Stimulated activated CD4-positive, alpha-beta T cell treated with anti-CD3 and anti-CD28 coated beads, Interleukin-1b, Interleukin-23, amount 100 ng/mL, for 24 hours (primary cell): Measurements from ENCODE around the gene DAND5.

Experiments used
- DNase-seq, 4 experiments: peaks; one replicate each; pipeline ENCODE4 v3.0.0-alpha.2; 2020; ENCODE audit warnings: low read depth in 4 of 4, low spot score in 1 of 4

The DAND5 gene

DNA sequence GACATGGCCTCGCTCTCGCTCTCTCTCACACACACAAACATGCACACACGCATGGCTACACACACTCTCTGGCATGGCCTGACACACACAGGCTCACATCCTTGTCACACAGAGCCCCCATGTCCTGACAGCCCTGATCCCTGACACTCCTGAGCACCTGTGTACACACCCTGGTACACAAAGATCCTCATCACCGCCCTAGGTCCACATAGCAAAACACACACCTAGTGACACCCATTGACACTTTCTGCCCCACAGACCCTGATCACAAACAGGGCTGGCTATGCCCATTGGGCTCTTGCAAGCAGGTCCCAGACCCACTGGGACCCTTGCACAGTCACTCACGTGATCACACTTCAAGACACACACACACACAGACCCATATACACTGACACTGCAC lies 21.9 kb downstream of the DAND5 start:
- no peak for DNase-seq

DNA sequence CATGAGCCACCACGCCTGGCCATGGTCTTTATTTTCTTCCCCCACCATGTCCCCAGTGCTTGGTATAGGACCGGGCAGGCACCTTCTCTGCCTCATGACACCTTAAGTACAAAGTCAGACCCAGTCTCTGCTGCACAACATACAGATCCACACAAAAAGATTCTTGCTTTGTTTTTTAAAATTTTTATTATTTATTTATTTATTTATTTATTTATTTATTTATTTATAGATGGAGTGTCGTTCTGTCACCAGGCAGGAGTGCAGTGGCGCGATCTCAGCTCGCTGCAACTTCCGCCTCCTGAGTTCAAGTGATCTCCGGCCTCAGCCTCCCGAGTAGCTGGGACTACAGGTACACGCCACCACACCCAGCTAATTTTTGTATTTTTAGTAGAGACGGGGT lies 23.4 kb downstream of the DAND5 start:
- DNase-seq = no peak

DNA sequence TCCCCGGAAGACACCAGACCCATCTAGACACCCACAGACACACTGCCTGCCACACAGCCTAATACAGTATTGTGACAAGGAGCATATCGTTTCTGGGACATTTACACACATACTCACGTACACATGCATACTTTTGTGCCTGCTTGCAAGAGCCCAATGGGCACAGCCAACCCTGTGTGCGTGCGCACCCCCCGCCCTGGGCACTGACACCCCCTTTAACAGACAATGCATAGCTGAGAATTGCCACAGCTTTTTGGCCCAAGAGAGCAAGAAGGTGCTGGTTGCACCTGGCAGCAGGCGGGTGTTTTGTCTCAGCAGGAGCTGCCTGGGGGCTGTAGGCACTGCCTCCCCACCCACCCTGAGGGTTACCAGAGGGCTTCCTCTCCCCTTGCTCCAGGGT lies 24.2 kb downstream of the DAND5 start:
- DNase-seq = no peak

DNA sequence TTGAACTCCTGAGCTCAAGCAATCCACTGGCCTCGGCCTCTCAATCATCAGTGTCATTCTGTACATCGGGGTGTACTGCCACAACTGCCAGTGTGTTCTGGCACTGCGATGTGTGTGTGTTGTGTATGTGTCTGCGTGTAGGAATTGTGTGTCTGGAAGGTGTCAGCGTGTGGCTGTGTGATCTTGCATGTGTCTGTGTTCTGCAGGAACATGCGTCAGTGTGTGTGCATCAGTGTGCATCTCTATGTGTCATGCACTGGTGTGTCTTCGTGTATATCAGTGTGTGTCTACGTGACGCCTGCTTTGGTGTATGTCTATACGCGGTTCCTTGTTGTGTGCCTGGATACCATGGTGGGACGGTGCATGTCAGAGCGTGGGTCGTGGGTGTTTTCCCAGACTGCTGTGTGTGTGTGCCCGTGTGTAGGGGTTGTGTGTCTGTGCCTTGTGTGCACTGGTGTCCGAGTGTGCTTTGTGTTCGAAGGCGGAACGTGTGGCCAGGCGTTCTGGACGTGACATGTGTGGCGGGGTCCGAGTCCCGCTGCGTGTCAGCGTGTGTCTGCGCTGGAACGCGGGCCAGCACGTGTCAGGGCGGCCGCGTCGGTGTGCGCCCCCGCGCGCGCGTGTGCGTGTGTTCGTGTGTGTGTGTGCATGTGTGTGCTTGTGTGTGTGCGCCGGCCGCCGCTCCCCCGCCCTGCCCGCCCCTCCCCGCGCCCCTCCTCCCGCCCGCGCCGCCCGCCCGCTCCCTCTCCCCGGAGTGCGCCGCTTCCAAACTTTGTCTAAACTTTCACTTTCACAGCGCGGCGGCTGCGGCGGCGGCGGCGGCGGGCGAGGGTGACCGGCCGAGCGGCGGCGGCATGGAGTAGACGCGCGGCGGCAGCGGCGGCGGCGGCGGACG lies 25.6 kb downstream of the DAND5 start, which contains the start of gene NFIX:
NFIX (plus strand) TSS at position 775 of the 895 bp plus-strand sequence. CDS start 363 bp downstream, outside the sequence.
- peak; percentile 33 to 47 (median 38) for DNase-seq

DNA sequence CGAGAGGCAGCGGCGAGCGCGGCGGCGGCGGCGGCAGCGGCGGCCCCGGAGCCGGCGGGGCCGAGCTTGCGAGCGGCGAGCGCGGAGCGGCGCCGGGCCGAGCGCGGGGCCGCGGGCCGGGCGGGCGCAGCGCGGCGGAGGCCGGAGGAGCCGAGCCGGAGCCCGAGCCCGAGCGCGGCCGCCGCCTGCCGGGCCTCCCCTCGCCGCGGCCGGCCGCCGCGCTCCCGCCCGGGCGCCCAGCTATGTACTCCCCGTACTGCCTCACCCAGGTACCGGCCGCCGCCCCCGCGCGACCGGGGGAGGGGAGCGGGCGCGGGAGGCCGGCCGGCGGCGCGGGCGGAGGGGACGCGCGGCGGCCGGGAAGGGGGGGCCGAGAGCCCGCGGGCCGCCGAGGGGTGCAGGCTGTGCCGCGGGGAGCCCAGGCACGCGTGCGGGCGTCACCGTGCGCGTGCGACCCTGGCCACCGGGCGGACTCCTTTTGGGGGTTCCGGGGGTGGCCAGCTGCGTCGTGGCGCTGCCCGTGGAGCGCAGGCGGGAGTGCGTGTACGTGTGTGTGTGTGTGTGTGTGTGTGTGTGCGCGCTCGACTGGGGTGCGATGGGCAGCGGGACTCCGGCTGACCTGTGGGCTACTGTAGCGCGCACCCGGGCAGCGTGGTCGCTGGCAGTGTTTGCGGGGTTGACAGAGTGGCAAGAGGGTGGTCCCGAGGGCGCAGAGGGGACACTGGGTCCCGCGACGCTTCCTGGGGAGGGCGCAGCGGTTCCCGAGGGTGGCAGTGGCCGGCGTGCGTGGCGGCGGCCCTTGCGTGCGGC lies 26.4 kb downstream of the DAND5 start:
- no peak for DNase-seq

DNA sequence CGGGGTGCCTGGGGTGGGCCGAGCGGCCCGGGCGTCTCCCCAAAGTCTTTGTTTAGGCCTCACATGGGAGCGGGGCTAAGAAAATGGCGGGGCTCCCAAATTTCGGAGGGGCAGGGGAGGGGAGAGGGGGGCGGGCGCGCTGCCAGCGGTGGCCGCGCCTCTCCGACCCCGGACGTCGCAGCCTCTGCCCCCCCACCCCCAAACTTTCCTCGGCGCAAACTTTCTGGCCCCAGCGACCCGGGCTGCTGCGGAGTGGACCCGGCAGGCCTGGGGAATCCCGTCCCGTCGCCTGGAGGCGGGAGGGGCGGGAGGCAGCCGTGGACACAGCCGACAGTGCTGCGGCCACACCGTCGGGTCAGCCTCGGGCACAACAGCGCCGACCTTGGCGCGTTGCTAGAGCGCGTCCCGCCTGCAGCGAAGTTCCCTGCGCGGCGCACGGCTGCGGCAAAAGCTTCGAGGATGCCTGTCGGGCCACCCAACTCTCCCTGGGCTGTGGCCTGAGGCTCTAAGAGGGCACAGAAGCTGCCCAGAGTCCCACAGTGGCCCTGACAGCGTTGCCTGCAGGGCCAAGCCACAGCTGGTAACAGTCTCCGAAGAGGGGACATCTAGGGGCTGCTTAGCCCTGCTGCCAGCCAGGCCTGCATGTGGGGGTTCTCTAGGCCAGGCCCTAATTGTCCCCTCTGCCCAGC lies 27.2 kb downstream of the DAND5 start:
- no peak for DNase-seq

DNA sequence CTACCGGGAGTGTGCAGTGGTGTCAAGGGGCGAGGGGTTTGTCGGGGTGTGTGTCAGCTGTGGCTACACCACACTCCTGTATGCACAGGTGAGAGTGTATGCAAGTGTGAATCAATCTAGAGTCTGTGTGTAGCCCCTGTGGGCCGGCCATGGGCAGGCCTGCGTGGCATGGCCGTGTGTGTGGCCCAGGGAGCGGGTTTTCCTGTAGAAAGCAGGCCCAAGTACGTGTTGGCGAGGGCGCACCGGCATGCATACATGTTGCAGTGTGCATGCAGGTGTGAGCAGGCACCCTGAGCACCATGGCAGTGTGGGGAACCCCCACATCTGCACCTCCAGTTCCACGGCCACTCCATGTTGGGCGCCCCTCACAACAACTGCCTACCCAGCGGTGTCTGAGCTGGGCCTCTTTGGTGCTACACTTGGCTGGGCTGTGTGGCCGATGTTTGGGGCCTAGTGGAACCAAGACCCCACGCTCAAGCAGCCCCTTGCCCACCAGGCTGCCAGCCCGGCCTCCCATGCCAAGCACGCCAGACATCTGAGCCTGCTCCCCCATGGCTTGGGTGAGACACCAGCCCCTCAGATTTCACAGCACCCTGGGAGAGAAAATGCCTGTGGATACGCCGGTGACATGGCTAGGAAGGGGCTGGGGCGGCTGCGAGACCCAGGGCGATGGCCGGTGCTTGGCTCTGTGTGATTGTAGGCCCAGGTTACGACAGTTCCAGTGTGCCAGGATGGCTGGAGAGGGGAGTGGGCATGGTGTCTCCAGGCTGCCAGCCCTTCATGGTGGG lies 28.0 kb downstream of the DAND5 start:
- DNase-seq = no peak

DNA sequence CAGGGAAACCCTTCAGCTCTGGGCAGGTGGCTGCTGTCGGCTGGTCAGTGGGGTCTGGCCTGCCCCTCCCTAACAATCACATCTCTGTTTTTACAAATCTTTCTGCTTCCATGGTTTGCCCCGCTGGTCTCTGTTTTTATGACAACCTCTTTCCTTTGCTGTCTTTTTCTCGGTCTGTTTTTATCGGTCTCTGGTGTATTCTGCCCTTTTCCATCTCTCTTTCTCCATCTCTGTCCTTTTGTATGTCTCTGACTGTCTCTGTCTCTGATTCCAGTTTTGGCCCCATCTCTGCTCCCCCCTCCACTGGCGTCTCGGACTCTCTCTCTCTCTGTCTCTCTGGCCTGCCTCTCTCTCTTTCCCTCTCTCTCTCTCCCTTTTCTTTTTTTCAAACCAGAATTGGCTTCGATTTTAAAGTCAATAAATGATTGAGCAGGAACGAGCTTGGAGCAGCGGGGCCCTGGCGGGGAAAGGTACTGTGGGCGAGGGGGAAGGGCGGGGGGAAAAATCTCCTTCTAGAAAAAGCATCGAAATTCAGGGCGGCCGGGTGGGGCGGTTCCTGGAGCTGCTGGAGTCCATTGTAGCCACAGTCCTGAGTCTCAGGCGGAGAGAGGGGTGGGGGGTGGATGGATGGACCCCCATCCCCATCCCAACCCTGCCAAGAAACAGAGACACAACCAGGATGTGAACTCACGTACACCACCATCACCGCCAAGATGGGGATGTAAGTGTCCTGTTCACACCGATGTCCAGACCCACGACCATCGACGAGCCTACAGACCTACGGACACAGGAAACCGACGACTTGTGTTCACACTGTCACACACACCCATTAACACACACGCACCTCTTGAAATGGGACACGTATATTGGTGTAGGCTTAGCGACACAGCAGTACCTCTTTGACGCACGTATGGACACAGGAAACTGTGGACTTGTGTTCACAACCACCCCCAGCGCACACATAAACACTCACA lies 28.9 kb downstream of the DAND5 start:
- DNase-seq = no peak

DNA sequence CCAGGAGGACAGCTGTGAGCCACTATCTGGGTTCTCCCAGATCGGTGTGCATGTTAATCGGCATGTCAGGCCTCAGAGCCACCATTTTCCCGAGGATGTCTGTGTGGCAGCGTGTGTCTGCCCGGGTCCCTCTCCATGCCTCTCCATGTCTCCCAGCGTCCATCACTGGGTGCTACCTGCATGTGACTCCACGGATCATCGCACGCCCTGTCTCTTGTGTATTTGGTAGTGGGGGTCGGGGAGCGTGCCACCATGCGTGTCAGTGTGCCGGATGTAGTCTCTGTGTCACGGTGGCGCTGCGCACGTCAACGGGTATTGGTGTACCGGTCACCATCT lies 31.8 kb downstream of the DAND5 start:
- no peak for DNase-seq

DNA sequence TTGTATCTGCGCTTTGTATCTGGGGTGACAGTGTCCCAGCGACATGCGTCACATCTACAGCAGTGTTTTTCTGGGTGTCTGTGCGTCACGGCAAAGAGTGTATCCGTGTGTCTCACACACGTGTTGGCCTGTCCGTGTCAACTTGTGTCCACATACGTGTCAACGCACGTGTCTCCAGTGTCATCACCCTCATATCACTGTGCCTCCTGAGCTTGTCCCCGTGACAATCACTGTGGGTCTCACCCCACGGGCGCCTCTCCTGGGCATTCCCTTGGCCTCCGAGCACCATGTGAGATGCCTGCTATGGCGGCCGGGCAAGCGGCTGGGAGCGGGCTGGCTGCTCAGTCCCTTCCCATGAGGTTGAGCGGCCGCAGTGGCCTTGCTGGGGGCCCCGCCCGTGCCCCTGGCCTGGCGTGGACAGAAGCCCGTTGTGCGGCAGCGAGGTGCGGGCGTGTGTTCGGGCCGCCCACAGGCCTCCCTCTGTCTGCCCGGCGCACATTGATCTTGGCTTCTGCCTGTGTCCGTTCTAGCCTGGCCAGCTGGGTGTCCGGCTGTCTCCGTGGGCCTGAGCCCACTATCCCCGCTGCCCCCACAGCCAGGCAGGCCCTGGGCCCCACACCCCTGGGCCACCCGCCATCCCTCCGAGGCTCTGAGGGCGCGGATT lies 32.3 kb downstream of the DAND5 start:
- no peak for DNase-seq

DNA sequence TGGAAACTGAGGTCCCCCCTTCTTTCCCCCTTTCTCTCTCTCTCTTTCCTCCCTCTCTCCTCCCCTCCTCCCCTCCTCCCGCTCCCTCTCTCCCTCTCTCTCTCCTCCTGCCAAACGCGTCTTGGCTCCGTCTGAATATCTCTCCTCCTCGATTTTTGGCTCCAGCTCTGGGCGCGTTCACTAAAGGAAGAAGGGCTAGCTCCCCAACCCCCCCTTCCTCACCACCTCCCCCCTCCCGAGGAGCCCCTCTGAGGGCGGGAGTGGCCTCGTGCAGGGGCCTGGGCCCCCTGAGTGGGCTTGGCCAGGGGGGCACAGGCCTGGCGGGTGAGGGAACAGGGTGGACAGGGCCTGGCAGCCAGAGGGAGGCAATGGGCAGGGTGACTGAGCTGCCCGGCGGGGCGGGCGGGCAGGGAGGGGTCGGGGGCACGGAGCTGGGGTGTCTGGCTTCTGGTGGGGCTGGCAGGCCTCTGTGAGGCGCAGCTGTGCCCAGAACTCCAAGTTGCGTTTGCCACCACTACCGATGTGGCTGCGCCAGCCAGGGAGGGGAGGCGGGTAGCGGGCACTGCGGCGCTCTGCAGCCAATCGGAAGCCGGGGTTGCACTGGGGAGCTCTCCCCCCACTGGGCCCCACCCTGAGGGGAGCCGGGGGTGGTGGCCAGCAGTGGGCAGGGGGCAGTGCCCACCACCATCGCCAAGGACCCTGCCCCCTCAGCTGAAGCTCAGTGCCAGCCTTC lies 33.0 kb downstream of the DAND5 start:
- no peak for DNase-seq

DNA sequence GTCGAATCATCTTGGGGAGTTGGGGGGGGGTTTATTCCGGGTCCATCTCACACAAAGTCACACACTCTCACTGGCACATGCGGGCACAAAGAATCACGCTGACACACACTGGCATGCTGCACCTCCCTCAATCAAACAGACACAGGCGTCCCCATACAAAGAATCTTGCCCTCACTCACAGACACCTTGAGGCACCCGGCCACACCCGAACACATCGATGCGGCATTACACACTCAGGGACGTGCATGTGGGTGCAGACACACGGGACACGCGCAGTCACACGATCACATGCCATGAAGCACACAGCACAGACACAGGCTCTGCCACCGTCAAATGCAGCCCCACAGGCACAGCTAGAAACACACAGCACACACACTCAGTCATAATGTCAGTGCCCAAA lies 33.7 kb downstream of the DAND5 start:
- no peak for DNase-seq

DNA sequence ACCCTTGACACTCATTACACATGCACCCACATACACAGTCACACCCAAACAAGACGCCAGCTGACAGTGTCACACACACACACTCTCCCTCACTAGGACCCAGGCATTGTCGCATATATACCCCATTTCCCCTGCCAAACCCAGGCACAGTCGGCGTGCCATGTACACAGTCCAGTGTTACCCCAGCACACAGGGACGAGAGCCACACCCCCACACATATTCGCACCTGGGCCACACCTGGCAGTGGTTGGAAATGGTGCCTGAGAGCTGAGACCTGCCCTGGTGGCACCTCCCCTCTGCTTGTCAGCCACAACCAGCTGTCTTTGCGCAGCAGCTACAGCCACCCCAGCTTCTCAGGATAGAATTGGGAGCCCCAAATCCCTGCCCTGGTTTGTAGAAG lies 34.9 kb downstream of the DAND5 start:
- no peak for DNase-seq

DNA sequence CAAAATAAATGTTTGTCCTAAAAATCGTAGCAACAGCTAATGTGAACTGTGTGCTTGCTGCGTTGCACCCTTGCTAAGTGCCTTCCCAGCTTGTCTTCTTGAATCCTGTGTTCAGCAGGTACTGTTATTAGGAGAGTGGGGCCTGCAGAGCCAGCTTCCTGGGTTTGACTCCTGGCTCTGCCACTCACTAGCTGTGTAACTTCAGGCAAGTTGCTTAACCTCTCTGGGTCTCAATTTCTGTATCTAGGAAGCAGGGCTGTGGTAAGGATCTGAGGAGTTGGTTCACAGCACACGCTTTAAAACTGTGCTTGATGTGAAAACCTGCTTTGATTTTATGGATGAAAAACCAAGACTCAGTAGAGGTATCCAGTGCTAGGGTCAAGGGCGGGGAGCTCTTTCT lies 35.9 kb downstream of the DAND5 start:
- no peak for DNase-seq

DNA sequence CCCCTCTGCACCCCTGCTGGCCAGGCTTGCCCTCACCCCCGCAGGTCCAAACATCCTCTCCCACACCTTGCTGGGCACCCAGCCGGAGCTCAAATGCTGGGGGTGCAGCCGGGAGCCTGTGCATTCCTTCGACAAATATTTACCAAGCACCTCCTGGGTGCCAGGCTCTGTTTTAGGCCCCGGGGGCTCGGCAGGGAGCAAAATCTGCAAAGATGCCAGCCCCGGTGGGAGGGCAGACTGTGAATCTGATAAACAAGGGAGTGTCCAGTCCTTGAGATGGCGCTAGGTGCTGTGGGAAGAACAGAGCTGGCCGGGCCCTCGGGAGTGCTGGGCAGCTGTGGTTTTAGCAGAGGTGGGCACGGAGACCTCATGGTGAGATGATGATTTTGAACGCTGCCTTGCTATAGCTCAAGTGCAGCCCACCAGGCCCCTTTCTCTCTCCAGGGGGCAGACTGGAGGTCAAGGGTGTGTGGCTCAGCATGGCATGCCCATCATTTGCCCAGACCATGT lies 36.5 kb downstream of the DAND5 start:
- DNase-seq = no peak

DNA sequence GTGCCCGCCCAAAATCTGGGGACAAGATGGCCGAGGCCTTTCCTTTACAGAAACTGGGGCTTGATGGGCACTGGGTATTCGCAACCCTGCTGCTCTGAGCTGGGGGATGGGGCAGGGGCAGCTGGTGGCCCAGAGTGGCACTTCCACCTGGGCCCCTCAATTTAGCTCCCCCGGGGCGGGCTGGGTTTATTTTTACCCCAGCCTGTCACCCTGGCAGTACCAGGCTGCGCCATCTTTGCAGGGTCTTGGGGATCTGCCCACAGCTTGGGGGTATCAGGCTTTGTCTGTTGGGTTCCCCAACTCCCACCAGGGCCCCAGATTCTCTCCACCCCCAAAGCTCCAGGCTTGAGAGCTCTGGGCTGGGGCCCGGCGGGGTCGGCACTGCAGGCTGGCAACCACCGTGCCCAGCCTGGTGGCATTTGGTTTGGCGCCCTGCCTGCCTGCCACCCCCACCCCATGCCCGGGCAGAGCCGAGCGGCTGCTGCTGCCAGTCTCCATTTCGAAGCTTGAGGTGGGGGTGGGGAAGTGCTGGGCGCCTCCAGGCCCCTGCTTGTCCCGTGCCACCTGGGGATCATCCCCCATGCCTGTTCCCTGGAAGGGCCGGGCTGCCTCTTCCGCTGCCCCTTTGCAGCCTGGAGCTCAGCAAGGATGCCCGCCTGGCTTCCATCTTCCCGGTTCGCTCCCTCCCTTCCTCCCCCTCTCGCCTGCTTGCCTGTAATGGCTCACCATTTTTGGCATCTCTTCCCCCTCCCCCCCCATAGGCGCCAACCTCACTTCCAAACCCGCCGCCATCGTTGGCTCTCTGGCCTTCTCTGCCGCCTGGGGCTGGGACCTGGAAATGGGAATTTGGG lies 37.3 kb downstream of the DAND5 start:
- DNase-seq = no peak

DNA sequence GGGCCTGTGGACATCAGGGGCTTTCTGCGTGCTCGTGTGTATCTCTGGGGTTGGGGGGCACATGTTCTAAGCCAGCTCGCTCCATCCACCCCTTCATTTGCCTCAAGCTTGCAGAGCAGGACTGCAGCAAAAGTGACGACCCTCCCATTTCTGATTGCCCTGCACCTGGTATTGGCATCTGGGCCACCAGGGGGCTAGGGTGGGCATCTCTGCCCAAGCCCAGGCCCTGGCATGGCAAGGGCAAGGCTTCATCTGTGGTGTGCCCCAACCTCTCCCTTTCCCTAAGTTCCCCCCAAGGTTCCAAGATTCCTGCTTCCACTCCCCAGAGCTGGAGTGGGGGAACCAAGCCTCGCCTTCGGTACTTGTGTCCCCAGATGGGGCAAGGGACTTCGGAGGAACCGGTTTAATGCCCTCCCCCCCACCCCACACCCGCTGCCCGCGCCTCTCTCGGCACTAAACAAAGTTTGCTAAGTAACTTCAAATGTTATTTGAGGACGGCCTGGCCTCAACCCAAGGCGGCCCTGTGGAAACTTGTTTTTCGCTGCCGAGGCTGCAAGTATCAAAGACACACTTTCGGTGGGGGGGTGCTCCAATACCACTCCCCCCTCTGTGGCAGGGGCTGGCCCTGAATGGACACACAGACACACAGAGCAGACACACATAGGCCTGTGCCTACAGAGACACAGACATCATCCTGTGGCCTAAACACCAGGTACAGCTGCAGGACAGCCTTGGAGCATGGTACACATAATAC lies 38.1 kb downstream of the DAND5 start:
- DNase-seq = no peak
